ENCODE measurements around the gene RGS7.
"Not testable (repeated sequence)": the region's sequence is repeated elsewhere in the genome, so short reads cannot be mapped to it uniquely, and the experiment has no call there.

RGS7 gene

GRCh38 chr1:240794046-240794843, 562.8 kb downstream of the RGS7 start:
- DNase-seq, result no peak
- in situ Hi-C loops (cut with MboI; ENCODE audit: low pct_unique_long_range_greater_than_20kb, low sequenced_read_pairs), result no loop called here

GRCh38 chr1:240792915-240793529, 564.0 kb downstream of the RGS7 start:
- in situ Hi-C loops (cut with MboI; ENCODE audit: low pct_unique_long_range_greater_than_20kb, low sequenced_read_pairs), result no loop called here
- no peak for DNase-seq

GRCh38 chr1:240790856-240791255, 566.1 kb downstream of the RGS7 start:
- no peak for DNase-seq
- in situ Hi-C loops (cut with MboI; ENCODE audit: low pct_unique_long_range_greater_than_20kb, low sequenced_read_pairs), result no loop called here

DNA sequence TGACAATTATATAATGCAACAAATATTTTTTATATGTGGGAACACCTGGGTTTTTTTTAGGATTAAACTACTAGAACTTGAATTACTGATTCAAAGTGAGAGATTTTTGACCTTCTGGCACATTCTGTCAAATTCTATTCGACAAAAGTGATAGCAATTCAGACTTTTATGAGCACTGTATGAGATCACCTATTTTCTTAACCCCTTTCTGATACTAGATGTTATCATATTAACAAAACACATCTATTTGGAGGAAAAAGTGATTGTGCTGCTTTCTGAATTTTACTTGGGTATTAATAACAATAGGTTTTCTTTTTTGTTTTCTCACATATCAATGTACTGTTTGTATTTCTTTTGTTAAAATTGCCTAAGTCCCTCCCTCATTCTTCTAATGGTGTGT, 570.1 kb downstream of the RGS7 start:
- DNase-seq, result no peak
- in situ Hi-C loops (cut with MboI; ENCODE audit: low pct_unique_long_range_greater_than_20kb, low sequenced_read_pairs), result no loop called here

- in situ Hi-C loops (cut with MboI; ENCODE audit: low pct_unique_long_range_greater_than_20kb, low sequenced_read_pairs), result no loop called here
These were observed 572.2 kb downstream of the RGS7 start for GRCh38 chr1:240784776-240785175.

DNA sequence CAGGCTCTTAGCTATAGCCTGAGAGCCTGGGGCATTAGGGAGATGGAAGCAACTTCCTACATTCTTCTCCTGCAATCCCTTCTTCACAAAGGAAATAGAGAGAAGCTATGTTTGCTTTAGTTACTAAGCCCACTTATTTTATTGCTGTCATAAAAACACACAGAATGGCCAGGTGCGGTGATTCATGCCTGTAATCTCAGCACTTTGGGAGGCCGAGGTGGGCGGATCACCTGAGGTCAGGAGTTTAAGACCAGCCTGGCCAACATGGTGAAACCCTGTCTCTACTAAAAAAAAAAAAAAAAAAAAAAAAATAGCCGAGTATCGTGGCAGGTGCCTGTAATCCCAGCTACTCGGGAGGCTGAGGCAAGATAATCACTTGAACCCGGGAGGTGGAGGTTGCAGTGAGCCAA, 573.3 kb downstream of the RGS7 start:
- in situ Hi-C loops (cut with MboI; ENCODE audit: low pct_unique_long_range_greater_than_20kb, low sequenced_read_pairs); DNase-seq: not testable (repeated sequence)

More at GRCh38 chr1:240784776-240785175, 572.2 kb downstream of the RGS7 start:
- DNase-seq, result no peak

GRCh38 chr1:240776237-240776636, 580.8 kb downstream of the RGS7 start:
- no peak for DNase-seq
- in situ Hi-C loops (cut with MboI; ENCODE audit: low pct_unique_long_range_greater_than_20kb, low sequenced_read_pairs), result no loop called here

DNA sequence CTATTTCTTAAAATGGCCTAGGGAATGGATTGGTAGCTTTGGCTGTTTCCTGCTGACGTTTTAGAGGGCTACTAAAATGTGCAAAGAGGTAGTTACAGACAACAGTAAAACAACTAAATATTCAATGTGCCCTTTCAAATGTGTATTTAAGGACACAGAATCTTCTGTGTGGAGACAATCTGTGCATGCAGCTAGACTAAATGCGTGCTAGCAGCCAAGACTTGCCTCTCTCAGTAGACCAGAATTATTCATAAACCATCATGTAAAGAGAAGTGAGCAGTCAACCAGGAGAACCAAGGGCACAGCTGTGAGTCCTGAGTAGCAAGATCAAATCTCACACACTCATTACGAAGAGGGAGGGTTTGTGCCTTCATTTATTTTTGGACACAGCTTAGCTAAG, 584.9 kb downstream of the RGS7 start:
- no peak for DNase-seq

GRCh38 chr1:240771450-240771849, 585.6 kb downstream of the RGS7 start:
- in situ Hi-C loops (cut with MboI; ENCODE audit: low pct_unique_long_range_greater_than_20kb, low sequenced_read_pairs), result no loop called here
- DNase-seq, result no peak

More for the DNA sequence above, 584.9 kb downstream of the RGS7 start:
- in situ Hi-C loops (cut with MboI; ENCODE audit: low pct_unique_long_range_greater_than_20kb, low sequenced_read_pairs), result no loop called here

GRCh38 chr1:240768979-240769378, 588.0 kb downstream of the RGS7 start:
- no peak for DNase-seq
- in situ Hi-C loops (cut with MboI; ENCODE audit: low pct_unique_long_range_greater_than_20kb, low sequenced_read_pairs), result no loop called here

- DNase-seq, result no peak
- in situ Hi-C loops (cut with MboI; ENCODE audit: low pct_unique_long_range_greater_than_20kb, low sequenced_read_pairs), result no loop called here
These were observed 590.2 kb downstream of the RGS7 start for GRCh38 chr1:240766831-240767230.

- in situ Hi-C loops (cut with MboI; ENCODE audit: low pct_unique_long_range_greater_than_20kb, low sequenced_read_pairs), result no loop called here
- DNase-seq, result no peak
These were observed 591.2 kb downstream of the RGS7 start for GRCh38 chr1:240765732-240766363.

DNA sequence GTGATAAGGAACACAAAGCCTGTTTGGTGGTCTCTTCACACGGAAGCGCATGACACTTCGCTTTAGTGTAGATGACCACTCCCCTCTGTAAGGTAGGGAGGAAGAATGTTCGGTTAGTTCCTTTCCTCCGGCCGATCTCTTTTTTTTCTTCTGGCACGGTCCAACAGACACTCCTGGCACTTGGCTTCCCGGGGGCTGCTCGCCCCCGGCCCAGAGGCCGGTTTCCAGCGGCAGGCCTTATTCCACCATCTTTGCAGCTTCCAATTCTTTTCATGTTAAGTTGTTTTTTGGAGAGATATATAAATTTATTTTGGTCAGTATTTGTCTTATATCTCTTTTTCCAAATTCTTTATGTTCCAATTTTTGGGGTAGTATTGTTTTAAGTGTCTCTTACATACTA, 593.2 kb downstream of the RGS7 start:
- DNase-seq, result no peak
- in situ Hi-C loops (cut with MboI; ENCODE audit: low pct_unique_long_range_greater_than_20kb, low sequenced_read_pairs), result no loop called here

DNA sequence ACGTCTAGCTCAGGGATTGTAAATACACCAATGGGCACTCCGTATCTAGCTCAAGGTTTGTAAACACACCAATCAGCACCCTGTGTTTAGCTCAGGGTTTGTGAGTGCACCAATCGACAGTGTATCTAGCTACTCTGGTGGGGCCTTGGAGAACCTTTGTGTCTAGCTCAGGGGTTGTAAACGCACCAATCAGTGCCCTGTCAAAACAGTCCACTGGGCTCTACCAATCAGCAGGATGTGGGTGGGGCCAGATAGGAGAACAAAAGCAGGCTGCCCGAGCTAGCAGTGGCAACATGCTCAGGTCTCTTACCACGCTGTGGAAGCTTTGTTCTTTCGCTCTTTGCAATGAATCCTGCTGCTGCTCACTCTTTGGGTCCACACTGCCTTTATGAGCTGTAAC, 593.9 kb downstream of the RGS7 start:
- in situ Hi-C loops (cut with MboI; ENCODE audit: low pct_unique_long_range_greater_than_20kb, low sequenced_read_pairs); DNase-seq: not testable (repeated sequence)

DNA sequence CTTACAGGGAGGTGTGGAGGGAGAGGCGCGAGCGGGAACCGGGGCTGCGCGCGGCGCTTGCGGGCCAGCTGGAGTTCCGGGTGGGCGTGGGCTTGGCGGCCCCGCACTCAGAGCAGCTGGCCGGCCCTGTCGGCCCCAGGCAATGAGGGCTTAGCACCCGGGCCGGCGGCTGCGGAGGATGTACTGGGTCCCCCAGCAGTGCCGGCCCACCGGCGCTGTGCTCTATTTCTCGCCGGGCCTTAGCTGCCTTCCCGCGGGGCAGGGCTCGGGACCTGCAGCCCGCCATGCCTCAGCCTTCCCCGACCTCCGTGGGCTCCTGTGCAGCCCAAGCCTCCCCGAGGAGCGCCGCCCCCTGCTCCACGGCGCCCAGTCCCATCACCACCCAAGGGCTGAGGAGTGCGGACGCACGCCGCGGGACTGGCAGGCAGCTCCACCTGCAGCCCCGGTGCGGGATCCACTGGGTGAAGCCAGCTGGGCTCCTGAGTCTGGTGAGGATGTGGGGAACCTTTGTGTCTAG, 594.5 kb downstream of the RGS7 start:
- DNase-seq; in situ Hi-C loops (cut with MboI; ENCODE audit: low pct_unique_long_range_greater_than_20kb, low sequenced_read_pairs): not testable (repeated sequence)

- DNase-seq; in situ Hi-C loops (cut with MboI; ENCODE audit: low pct_unique_long_range_greater_than_20kb, low sequenced_read_pairs): not testable (repeated sequence)
These were observed 598.2 kb downstream of the RGS7 start for GRCh38 chr1:240758777-240759176.

GRCh38 chr1:240758296-240758695, 598.7 kb downstream of the RGS7 start:
- no peak for DNase-seq
- in situ Hi-C loops (cut with MboI; ENCODE audit: low pct_unique_long_range_greater_than_20kb, low sequenced_read_pairs), result no loop called here

- DNase-seq, result no peak
- in situ Hi-C loops (cut with MboI; ENCODE audit: low pct_unique_long_range_greater_than_20kb, low sequenced_read_pairs), result no loop called here
These were observed 609.1 kb downstream of the RGS7 start for GRCh38 chr1:240747907-240748306.

DNA sequence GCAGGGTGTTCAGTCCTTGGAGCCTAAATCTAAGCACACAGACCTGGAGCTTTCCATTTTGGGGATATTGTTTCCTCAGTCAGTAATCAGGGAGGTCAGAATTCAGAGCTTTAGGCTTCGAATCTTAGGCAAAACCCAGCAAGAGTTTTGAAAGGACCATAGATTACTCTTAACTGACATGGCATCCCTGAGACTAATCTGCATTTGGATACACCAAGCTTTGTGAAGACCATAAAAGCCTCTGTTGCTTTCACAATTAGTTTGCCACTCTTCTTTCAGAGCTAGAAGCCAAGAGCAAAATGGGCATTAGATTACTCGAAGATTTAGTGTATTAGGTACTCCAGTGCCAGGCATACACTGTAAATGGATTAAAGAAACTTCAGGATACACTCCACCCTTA, 613.3 kb downstream of the RGS7 start:
- in situ Hi-C loops (cut with MboI; ENCODE audit: low pct_unique_long_range_greater_than_20kb, low sequenced_read_pairs), result no loop called here
- no peak for DNase-seq

- in situ Hi-C loops (cut with MboI; ENCODE audit: low pct_unique_long_range_greater_than_20kb, low sequenced_read_pairs), result no loop called here
- no peak for DNase-seq
These were observed 617.3 kb downstream of the RGS7 start for GRCh38 chr1:240739754-240740153.
